Measurements from ENCODE around the gene CARMIL1. TPM values are rescaled to one million over a fixed set of nuclear protein-coding genes. Genes with fewer than 3 reads are reported as not detected.

The CARMIL1 gene
- total RNA-seq, 1 experiment from 2014 or later = 16.0 TPM

- no peak for DNase-seq (ENCODE audit: low read depth)
- in situ Hi-C loops (cut with HindIII; ENCODE audit: low pct_unique_long_range_greater_than_20kb, low sequenced_read_pairs) = no loop called here
Observed at GRCh38 chr6:25384234-25384633, 105.1 kb downstream of the CARMIL1 start.

DNA sequence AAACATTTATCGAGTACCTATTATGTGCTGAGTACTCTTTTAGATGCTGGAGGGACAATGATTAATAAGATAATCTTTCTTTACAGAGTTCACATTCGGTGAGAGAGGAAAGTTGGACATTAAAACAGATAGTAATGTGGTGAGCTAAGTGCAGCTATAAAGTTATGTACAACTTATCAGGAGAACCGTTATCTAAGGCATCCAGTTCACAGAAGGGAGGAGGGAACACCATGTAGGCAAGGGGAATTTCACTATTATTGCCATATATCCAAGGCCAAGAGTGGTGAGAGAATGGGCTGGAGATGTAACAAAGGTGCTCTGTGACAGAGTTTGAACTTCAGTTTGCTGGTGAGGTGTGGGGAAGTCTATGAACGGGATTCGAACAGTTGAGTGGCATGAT, 105.8 kb downstream of the CARMIL1 start:
- DNase-seq (ENCODE audit: low read depth) = no peak
- in situ Hi-C loops (cut with HindIII; ENCODE audit: low pct_unique_long_range_greater_than_20kb, low sequenced_read_pairs) = no loop called here

- no peak for DNase-seq (ENCODE audit: low read depth)
- in situ Hi-C loops (cut with HindIII; ENCODE audit: low pct_unique_long_range_greater_than_20kb, low sequenced_read_pairs) = no loop called here
Observed at GRCh38 chr6:25387483-25387882, 108.3 kb downstream of the CARMIL1 start.

- no peak for DNase-seq (ENCODE audit: low read depth)
- in situ Hi-C loops (cut with HindIII; ENCODE audit: low pct_unique_long_range_greater_than_20kb, low sequenced_read_pairs) = no loop called here
Observed at GRCh38 chr6:25387911-25388310, 108.7 kb downstream of the CARMIL1 start.

GRCh38 chr6:25388776-25389175, 109.6 kb downstream of the CARMIL1 start:
- in situ Hi-C loops (cut with HindIII; ENCODE audit: low pct_unique_long_range_greater_than_20kb, low sequenced_read_pairs) = no loop called here
- no peak for DNase-seq (ENCODE audit: low read depth)

- DNase-seq (ENCODE audit: low read depth) = peak; percentile 46
- in situ Hi-C loops (cut with HindIII; ENCODE audit: low pct_unique_long_range_greater_than_20kb, low sequenced_read_pairs) = no loop called here
Observed at GRCh38 chr6:25389471-25389870, 110.3 kb downstream of the CARMIL1 start.

DNA sequence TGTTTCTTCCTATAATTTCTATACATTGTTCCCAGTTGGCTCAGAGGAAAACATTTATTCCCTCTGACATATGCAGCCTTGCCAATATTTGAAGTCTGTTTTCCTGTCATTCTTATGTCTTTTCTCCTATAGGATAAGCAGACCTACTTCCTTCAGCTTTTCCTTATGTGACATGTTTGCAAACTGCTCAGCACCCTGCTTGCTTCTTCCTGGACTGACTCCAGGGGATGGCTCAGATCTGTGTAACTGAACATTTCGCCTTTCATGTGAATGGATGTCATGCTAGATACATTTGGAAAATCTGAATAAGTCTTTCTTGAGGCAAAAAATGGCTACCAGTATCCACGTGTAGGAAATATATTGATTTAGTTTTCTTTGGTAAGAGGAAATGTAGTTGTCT, 113.2 kb downstream of the CARMIL1 start:
- in situ Hi-C loops (cut with HindIII; ENCODE audit: low pct_unique_long_range_greater_than_20kb, low sequenced_read_pairs) = no loop called here
- DNase-seq (ENCODE audit: low read depth) = no peak

GRCh38 chr6:25395731-25396130, 116.6 kb downstream of the CARMIL1 start:
- in situ Hi-C loops (cut with HindIII; ENCODE audit: low pct_unique_long_range_greater_than_20kb, low sequenced_read_pairs) = no loop called here
- DNase-seq (ENCODE audit: low read depth) = no peak

DNA sequence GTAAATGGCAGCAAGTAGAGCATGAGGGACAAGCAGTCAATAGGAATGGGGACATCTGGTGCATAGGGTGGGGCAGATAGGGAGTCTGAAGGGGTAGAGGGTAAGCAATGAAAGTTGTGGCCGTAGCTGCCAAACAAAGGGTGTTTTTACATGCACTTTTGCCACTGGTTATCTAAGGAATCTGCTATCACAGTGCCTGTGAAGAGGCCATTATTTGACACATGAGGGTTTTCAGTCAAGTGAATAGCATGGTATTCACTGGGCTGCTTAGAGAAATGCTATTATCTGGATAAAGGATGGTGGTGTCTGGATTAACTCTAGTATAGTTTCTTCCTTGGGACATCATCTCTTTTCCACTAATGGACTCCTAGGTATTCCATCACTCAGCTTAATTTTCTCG, 118.2 kb downstream of the CARMIL1 start:
- no peak for DNase-seq (ENCODE audit: low read depth)

GRCh38 chr6:25399885-25400284, 120.7 kb downstream of the CARMIL1 start:
- no peak for DNase-seq (ENCODE audit: low read depth)
- in situ Hi-C loops (cut with HindIII; ENCODE audit: low pct_unique_long_range_greater_than_20kb, low sequenced_read_pairs) = no loop called here

More for the DNA sequence above, 118.2 kb downstream of the CARMIL1 start:
- in situ Hi-C loops (cut with HindIII; ENCODE audit: low pct_unique_long_range_greater_than_20kb, low sequenced_read_pairs) = no loop called here

- in situ Hi-C loops (cut with HindIII; ENCODE audit: low pct_unique_long_range_greater_than_20kb, low sequenced_read_pairs) = no loop called here
- no peak for DNase-seq (ENCODE audit: low read depth)
Observed at GRCh38 chr6:25401711-25402110, 122.5 kb downstream of the CARMIL1 start.

DNA sequence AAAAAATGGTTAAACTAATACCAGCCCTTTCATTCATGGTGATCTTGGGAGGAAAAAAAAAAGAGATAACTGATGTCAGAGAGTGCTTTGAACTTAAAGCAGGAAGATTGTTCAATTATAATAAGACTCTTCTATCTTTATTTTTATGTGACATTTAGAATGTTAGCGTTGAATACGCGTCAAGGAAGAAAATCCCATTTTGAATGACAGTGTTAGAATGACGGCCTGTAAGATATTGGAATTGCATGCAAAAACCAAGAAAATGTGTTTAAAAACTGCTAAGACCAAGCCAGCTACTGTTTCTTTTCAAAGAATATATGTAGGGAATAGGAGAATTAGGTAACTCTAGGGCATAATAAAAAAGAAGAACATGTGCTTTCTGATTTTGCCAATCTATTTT, 123.0 kb downstream of the CARMIL1 start:
- in situ Hi-C loops (cut with HindIII; ENCODE audit: low pct_unique_long_range_greater_than_20kb, low sequenced_read_pairs) = no loop called here
- DNase-seq (ENCODE audit: low read depth) = no peak

DNA sequence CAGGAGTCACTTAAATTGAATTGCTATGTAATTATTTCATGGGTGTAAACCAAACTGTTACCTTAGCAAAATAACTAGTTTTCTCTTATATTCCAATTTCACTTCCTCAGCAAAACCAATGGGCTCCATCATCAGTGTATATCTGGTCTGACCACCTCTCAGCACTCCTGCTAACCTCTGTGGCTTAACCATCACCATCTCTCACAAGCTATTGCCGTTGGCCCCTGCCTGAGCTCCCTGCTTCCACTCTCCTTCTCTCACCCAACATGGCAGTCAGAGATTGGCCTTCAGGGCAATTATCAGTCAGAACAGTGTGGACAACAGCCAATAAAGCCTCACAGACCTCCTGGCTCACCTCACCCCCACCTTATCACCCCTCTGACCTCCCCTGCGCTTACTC, 124.0 kb downstream of the CARMIL1 start:
- in situ Hi-C loops (cut with HindIII; ENCODE audit: low pct_unique_long_range_greater_than_20kb, low sequenced_read_pairs) = no loop called here
- DNase-seq (ENCODE audit: low read depth) = no peak

DNA sequence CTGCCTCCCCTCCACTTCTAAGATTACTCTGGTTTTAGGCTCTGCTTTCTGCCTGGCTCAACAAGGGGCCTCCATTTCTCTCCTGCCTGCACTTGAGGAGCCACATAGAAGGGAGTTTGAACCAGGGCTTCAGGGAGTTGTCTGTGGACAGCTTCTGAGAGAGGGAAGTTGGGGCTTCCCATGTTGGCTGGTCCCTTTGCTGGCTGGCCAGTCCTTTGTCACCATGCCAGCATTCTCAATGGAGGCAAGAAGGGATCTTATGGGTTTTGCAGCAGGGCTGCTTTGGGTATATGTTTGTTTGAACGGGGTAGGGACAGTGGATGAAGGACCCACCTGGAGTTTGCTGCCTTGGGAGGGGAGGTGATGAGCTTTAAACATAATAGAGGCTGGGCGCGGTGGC, 124.9 kb downstream of the CARMIL1 start:
- DNase-seq (ENCODE audit: low read depth) = no peak
- in situ Hi-C loops (cut with HindIII; ENCODE audit: low pct_unique_long_range_greater_than_20kb, low sequenced_read_pairs) = no loop called here

GRCh38 chr6:25404693-25405169, 125.6 kb downstream of the CARMIL1 start:
- in situ Hi-C loops (cut with HindIII; ENCODE audit: low pct_unique_long_range_greater_than_20kb, low sequenced_read_pairs) = no loop called here
- no peak for DNase-seq (ENCODE audit: low read depth)

GRCh38 chr6:25405442-25405841, 126.3 kb downstream of the CARMIL1 start:
- in situ Hi-C loops (cut with HindIII; ENCODE audit: low pct_unique_long_range_greater_than_20kb, low sequenced_read_pairs) = no loop called here
- DNase-seq (ENCODE audit: low read depth) = no peak

DNA sequence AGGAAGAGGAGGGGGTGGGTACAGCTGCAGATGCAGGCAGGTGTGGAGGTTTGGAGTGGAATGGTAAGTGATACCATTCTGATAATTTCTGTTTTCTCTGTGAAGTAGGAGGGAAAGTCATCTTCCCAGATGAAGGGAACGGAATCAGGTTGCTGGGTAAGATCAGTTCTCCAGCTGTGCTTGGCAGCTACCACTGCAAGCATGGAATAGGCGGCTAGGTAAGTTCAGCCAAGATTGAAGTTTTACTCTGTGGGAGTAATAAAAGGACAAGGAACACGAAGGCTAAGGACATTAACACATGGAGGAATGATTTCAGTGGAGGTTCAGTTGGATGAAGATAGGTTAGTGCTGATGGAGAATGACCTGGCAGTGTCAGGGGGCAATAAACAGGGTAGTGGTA, 128.3 kb downstream of the CARMIL1 start:
- DNase-seq (ENCODE audit: low read depth) = no peak

GRCh38 chr6:25410102-25410501, 130.9 kb downstream of the CARMIL1 start:
- in situ Hi-C loops (cut with HindIII; ENCODE audit: low pct_unique_long_range_greater_than_20kb, low sequenced_read_pairs) = no loop called here
- DNase-seq (ENCODE audit: low read depth) = no peak

More for the DNA sequence above, 128.3 kb downstream of the CARMIL1 start:
- in situ Hi-C loops (cut with HindIII; ENCODE audit: low pct_unique_long_range_greater_than_20kb, low sequenced_read_pairs) = no loop called here

DNA sequence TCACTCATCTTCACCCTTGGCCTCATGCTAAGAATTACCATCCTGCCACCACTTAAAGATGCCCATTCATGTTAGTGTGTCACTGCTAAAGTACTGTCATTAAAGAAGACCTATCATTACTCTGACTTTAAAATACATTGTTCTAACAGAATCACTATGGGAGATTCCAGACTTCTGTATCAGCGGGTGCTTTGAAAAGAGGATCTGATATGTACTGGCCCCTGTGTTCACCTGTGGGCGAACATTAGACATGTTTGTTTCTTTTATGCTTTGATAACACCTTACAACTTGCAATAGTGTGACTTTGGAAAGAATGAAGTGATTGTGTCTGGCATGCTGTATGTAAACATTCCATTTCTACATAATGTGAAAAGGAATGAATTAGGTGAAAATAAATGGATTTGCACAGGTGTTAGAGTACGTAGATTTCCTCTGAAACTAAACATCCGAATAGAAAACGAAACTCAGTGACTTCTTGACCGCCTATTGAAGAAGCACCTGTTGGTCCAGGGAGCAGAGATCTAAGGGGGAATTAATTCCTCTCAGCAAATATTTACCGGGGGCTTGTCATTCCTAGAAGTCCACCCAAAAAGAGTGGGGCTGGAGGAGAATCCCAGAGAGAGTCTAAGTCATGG, 132.3 kb downstream of the CARMIL1 start:
- DNase-seq (ENCODE audit: low read depth) = no peak
- in situ Hi-C loops (cut with HindIII; ENCODE audit: low pct_unique_long_range_greater_than_20kb, low sequenced_read_pairs) = no loop called here

GRCh38 chr6:25413207-25413905, 134.2 kb downstream of the CARMIL1 start:
- DNase-seq (ENCODE audit: low read depth) = no peak
- in situ Hi-C loops (cut with HindIII; ENCODE audit: low pct_unique_long_range_greater_than_20kb, low sequenced_read_pairs) = no loop called here

Data from Caki2 (cell line).